ENCODE results near the gene TRPM6. TPM values are rescaled to one million over a fixed set of nuclear protein-coding genes. Genes with fewer than 3 reads are reported as not detected.

Gene TRPM6
- total RNA-seq, 4 donors from 2014 or later, result 1.1 to 3.9 (median 1.6) TPM

GRCh38 chr9:74804018-74804385, 83.7 kb downstream of the TRPM6 start:
- no peak for DNase-seq (ENCODE audit: low spot score)
- TF ChIP-seq CTCF (IDR thresholded peaks at IDR 0.05), result no peak
- no peak for ATAC-seq (ENCODE audit: low FRiP score)

- ATAC-seq (ENCODE audit: low FRiP score) (no peak), DNase-seq (ENCODE audit: low spot score) (no peak)
- TF ChIP-seq CTCF (IDR thresholded peaks at IDR 0.05), result no peak
Observed at GRCh38 chr9:74803376-74804017, 84.2 kb downstream of the TRPM6 start.

- TF ChIP-seq CTCF (IDR thresholded peaks at IDR 0.05), result no peak
- no peak for DNase-seq (ENCODE audit: low spot score)
- no peak for ATAC-seq (ENCODE audit: low FRiP score)
Observed at GRCh38 chr9:74800226-74800625, 87.5 kb downstream of the TRPM6 start.

- DNase-seq (ENCODE audit: low spot score), result no peak
- ATAC-seq (ENCODE audit: low FRiP score), result no peak
- TF ChIP-seq CTCF (IDR thresholded peaks at IDR 0.05), result no peak
Observed at GRCh38 chr9:74795803-74796202, 91.9 kb downstream of the TRPM6 start.

DNA sequence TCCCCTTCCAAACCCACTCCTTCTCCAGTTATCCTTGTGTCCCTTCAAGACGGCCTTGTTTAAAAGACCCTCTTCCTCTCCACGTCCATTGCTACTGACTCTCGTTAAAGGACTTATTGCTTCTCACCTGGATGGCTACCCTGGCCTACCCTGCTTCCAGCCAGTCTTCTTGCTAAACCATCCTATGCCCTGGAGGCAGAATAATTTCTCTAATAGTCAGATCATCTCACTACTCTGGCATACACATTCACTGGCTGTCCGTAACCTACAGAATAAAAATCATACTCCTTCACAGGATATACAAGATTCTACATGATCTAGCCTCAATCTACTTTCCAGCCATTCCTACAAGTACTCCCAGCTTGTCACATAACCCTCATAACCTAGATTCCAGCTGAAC, 92.6 kb downstream of the TRPM6 start:
- ATAC-seq (ENCODE audit: low FRiP score) (no peak), DNase-seq (ENCODE audit: low spot score) (no peak)
- no peak for TF ChIP-seq CTCF (IDR thresholded peaks at IDR 0.05)

GRCh38 chr9:74784506-74784905, 103.2 kb downstream of the TRPM6 start:
- no peak for ATAC-seq (ENCODE audit: low FRiP score)
- no peak for TF ChIP-seq CTCF (IDR thresholded peaks at IDR 0.05)

GRCh38 chr9:74783408-74783807, 104.3 kb downstream of the TRPM6 start:
- TF ChIP-seq CTCF (IDR thresholded peaks at IDR 0.05), result no peak
- DNase-seq (ENCODE audit: low spot score) (no peak), ATAC-seq (ENCODE audit: low FRiP score) (no peak)

More at GRCh38 chr9:74784506-74784905, 103.2 kb downstream of the TRPM6 start:
- no peak for DNase-seq (ENCODE audit: low spot score)
